ENCODE measurements around the gene SLC5A2. TPM values are rescaled to one million over a fixed set of nuclear protein-coding genes. Genes with fewer than 3 reads are reported as not detected.

SLC5A2 gene
- total and polyA plus RNA-seq, 2 of the 13 experiments (the other 11 are each of a cell fraction or from before 2014, with no cell fraction given): 0.24 to 0.97 TPM

DNA sequence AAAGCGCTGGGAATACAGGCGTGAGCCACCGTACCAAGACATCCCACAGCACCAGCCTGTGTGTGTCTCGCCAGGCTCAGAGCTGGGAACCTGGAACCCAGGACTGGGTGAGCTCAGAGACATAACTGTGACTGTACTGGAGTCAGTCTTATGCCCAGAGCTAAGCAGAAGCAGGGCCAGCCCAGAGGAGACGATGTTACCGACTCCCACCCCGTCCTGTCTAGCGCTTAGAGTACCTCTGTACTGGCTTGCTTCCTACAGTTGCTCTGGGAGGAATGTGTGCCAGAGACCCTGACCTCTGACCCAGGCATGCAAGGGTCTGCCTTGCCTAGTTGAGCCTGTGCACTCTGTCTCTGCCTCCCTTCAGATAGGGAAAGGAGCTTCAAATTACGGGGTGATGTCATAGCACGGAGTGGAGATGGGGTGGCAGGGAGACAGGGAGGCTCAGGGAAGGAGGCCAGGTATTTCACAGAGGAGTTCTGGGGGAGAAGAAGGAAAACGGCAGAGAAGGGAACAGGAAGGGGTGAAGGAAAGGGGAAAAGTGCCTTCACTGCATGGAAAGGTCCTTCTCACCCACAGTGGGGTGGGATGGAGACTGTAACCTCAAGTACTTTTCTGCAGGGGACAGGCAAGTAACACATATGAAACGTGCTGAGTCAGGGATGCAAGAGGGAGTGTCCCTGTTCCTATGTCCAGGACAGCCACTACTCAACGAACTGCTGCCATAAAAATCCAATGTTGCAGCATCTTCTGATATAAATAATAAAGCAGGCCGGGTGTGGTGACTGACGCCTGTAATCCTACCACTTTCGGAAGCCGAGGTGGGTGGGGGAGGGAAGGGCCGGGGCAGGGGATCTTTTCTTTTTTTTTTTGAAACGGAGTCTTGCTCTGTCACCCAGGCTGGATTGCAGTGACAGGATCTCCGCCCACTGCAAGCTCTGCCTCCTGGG is 29.4 kb upstream of the SLC5A2 start (continued):
- TF ChIP-seq ZNF569 (CRISPR knock-in tag; IDR thresholded peaks at IDR 0.05; ENCODE audit: borderline replicate concordance): no peak
- TF ChIP-seq ZBTB1 (CRISPR knock-in tag; IDR thresholded peaks at IDR 0.05; ENCODE audit: borderline replicate concordance): no peak
- no peak for TF ChIP-seq TOPORS (CRISPR knock-in tag; IDR thresholded peaks at IDR 0.05)
- peak in 1 of 2 experiments; percentile 65; a peak in 2 of 4 replicates for TF ChIP-seq POLR2A (IDR thresholded peaks at IDR 0.05; ENCODE audit: insufficient read depth in 1 of 2, low read depth in 2 of 2, low read length in 2 of 2)
- TF ChIP-seq ZNF501 (CRISPR knock-in tag; IDR thresholded peaks at IDR 0.05): 0 out of 2 replicates have a peak, but pooled peaks have one; percentile 44
- TF ChIP-seq, protein P1, sequence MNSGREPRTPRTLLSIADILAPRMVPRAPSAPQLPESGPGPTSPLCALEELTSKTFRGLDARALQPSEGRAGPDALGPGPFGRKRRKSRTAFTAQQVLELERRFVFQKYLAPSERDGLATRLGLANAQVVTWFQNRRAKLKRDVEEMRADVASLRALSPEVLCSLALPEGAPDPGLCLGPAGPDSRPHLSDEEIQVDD (CRISPR knock-in tag; IDR thresholded peaks at IDR 0.05; ENCODE audit: borderline replicate concordance): no peak
- TF ChIP-seq NFKBIZ (CRISPR knock-in tag; IDR thresholded peaks at IDR 0.05): peak; percentile 36; the same call in 1 of the 2 replicates
- TF ChIP-seq, protein P2, sequence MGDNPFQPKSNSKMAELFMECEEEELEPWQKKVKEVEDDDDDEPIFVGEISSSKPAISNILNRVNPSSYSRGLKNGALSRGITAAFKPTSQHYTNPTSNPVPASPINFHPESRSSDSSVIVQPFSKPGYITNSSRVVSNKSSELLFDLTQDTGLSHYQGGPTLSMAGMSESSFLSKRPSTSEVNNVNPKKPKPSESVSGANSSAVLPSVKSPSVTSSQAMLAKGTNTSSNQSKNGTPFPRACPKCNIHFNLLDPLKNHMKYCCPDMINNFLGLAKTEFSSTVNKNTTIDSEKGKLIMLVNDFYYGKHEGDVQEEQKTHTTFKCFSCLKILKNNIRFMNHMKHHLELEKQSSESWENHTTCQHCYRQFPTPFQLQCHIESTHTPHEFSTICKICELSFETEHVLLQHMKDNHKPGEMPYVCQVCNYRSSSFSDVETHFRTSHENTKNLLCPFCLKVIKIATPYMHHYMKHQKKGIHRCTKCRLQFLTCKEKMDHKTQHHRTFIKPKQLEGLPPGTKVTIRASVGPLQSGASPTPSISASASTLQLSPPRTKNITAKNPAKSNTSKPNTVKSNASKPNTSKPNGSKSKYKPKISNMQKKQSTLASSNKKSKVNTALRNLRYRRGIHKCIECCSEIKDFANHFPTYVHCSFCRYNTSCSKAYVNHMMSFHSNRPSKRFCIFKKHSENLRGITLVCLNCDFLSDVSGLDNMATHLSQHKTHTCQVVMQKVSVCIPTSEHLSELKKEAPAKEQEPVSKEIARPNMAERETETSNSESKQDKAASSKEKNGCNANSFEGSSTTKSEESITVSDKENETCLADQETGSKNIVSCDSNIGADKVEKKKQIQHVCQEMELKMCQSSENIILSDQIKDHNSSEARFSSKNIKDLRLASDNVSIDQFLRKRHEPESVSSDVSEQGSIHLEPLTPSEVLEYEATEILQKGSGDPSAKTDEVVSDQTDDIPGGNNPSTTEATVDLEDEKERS (CRISPR knock-in tag; IDR thresholded peaks at IDR 0.05): peak; percentile 61; the same call in 1 of the 2 replicates
- TF ChIP-seq, protein P3, sequence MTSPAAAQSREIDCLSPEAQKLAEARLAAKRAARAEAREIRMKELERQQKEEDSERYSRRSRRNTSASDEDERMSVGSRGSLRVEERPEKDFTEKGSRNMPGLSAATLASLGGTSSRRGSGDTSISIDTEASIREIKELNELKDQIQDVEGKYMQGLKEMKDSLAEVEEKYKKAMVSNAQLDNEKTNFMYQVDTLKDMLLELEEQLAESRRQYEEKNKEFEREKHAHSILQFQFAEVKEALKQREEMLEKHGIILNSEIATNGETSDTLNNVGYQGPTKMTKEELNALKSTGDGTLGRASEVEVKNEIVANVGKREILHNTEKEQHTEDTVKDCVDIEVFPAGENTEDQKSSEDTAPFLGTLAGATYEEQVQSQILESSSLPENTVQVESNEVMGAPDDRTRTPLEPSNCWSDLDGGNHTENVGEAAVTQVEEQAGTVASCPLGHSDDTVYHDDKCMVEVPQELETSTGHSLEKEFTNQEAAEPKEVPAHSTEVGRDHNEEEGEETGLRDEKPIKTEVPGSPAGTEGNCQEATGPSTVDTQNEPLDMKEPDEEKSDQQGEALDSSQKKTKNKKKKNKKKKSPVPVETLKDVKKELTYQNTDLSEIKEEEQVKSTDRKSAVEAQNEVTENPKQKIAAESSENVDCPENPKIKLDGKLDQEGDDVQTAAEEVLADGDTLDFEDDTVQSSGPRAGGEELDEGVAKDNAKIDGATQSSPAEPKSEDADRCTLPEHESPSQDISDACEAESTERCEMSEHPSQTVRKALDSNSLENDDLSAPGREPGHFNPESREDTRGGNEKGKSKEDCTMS (CRISPR knock-in tag; conservative IDR thresholded peaks at IDR 0.05): no peak
- TF ChIP-seq ZNF839 (CRISPR knock-in tag; IDR thresholded peaks at IDR 0.05; ENCODE audit: borderline replicate concordance): no peak
- TF ChIP-seq ZSCAN9 (CRISPR knock-in tag; IDR thresholded peaks at IDR 0.05; ENCODE audit: borderline replicate concordance): peak; percentile 44; the same call in 1 of the 2 replicates
- TF ChIP-seq ESRRA (CRISPR knock-in tag; IDR thresholded peaks at IDR 0.05; ENCODE audit: low read depth): no peak; the same call in 1 of the 2 replicates
- TF ChIP-seq NFE2L2 (IDR thresholded peaks at IDR 0.05; ENCODE audit: low read length): peak; percentile 51; the same call in 1 of the 2 replicates
- 0 out of 2 replicates have a peak, but pooled peaks have one; percentile 50 for TF ChIP-seq ZNF557 (CRISPR knock-in tag; IDR thresholded peaks at IDR 0.05)
- TF ChIP-seq NFYC (CRISPR knock-in tag; IDR thresholded peaks at IDR 0.05): no peak
- peak; percentile 93 for TF ChIP-seq RBM22 (optimal IDR thresholded peaks at IDR 0.05; ENCODE audit: low read length)
- no peak for TF ChIP-seq ZNF101 (CRISPR knock-in tag; IDR thresholded peaks at IDR 0.05; ENCODE audit: borderline replicate concordance, low read depth)
- peak; percentile 72 for TF ChIP-seq ZMYM4 (CRISPR knock-in tag; IDR thresholded peaks at IDR 0.05)
- peak; percentile 51; the same call in 1 of the 2 replicates for TF ChIP-seq SOX5 (CRISPR knock-in tag; IDR thresholded peaks at IDR 0.05; ENCODE audit: borderline replicate concordance)
- TF ChIP-seq, protein P4, sequence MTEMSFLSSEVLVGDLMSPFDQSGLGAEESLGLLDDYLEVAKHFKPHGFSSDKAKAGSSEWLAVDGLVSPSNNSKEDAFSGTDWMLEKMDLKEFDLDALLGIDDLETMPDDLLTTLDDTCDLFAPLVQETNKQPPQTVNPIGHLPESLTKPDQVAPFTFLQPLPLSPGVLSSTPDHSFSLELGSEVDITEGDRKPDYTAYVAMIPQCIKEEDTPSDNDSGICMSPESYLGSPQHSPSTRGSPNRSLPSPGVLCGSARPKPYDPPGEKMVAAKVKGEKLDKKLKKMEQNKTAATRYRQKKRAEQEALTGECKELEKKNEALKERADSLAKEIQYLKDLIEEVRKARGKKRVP (CRISPR knock-in tag; IDR thresholded peaks at IDR 0.05): 0 out of 4 replicates have a peak, but pooled peaks of 1 of the 2 experiments have one; percentile 42
- no peak for TF ChIP-seq EEA1 (CRISPR knock-in tag; IDR thresholded peaks at IDR 0.05; ENCODE audit: borderline replicate concordance)
